ENCODE results near the gene CACNA1I.
"Not testable (repeated sequence)": the region's sequence is repeated elsewhere in the genome, so short reads cannot be mapped to it uniquely, and the experiment has no call there.

CACNA1I gene

GRCh38 chr22:39570665-39571064 is at the start of gene CACNA1I:
Gene CACNA1I, plus strand, starts transcription at chr22:39570753. Its CDS starts 0 bp downstream, at chr22:39570753.
- DNase-seq (ENCODE audit: low spot score): no peak

GRCh38 chr22:39521106-39521885 is 49.3 kb upstream of the CACNA1I start:
- not testable (repeated sequence) for DNase-seq (ENCODE audit: low spot score)

GRCh38 chr22:39522091-39522490 is 48.5 kb upstream of the CACNA1I start:
- DNase-seq (ENCODE audit: low spot score): not testable (repeated sequence)

GRCh38 chr22:39522567-39523300 is 47.8 kb upstream of the CACNA1I start:
- no peak for DNase-seq (ENCODE audit: low spot score)

- no peak for DNase-seq (ENCODE audit: low spot score)
These were observed 46.3 kb upstream of the CACNA1I start for GRCh38 chr22:39524089-39524752.

GRCh38 chr22:39524753-39525657 is 45.5 kb upstream of the CACNA1I start:
- no peak for DNase-seq (ENCODE audit: low spot score)

- no peak for DNase-seq (ENCODE audit: low spot score)
These were observed 44.9 kb upstream of the CACNA1I start for GRCh38 chr22:39525658-39525975.

GRCh38 chr22:39526736-39527171 is 43.8 kb upstream of the CACNA1I start:
- DNase-seq (ENCODE audit: low spot score): no peak

- no peak for DNase-seq (ENCODE audit: low spot score)
These were observed 43.0 kb upstream of the CACNA1I start for GRCh38 chr22:39527481-39527961.

- peak; percentile 69 for DNase-seq (ENCODE audit: low spot score)
These were observed 42.4 kb upstream of the CACNA1I start for GRCh38 chr22:39528080-39528661.

- DNase-seq (ENCODE audit: low spot score): peak; percentile 87
These were observed 41.7 kb upstream of the CACNA1I start for GRCh38 chr22:39528681-39529486.

GRCh38 chr22:39529487-39529851 is 41.1 kb upstream of the CACNA1I start:
- no peak for DNase-seq (ENCODE audit: low spot score)

GRCh38 chr22:39530116-39530515 is 40.4 kb upstream of the CACNA1I start:
- DNase-seq (ENCODE audit: low spot score): no peak

GRCh38 chr22:39530692-39531331 is 39.7 kb upstream of the CACNA1I start:
- DNase-seq (ENCODE audit: low spot score): no peak

- peak; percentile 92 for DNase-seq (ENCODE audit: low spot score)
These were observed 38.1 kb upstream of the CACNA1I start, which contains the start of gene RPS19BP1 for GRCh38 chr22:39532215-39533073. Gene RPS19BP1, minus strand, starts transcription at chr22:39532748. Its CDS starts 10 bp downstream, at chr22:39532738.

GRCh38 chr22:39534092-39534506 is 36.5 kb upstream of the CACNA1I start:
- no peak for DNase-seq (ENCODE audit: low spot score)

GRCh38 chr22:39534591-39535356 is 35.8 kb upstream of the CACNA1I start:
- peak; percentile 91 for DNase-seq (ENCODE audit: low spot score)

- no peak for DNase-seq (ENCODE audit: low spot score)
These were observed 35.2 kb upstream of the CACNA1I start for GRCh38 chr22:39535357-39535725.
